B cell (primary cell): ENCODE data around the gene CC2D1B. TPM values are rescaled to one million over a fixed set of nuclear protein-coding genes. Genes with fewer than 3 reads are reported as not detected.

ENCODE experiments used
- ATAC-seq: fragments of 200-7000 bp; cut with Tn5 transposase; one replicate; pipeline ENCODE4 v1.10.0; 2021; ENCODE audit warnings: low read depth, mild to moderate bottlenecking, moderate number of reproducible peaks, moderate library complexity
- CTCF ChIA-PET: fragments of 350-600 bp; sonication (Branson Sonifier 250); formaldehyde crosslinking; loops from one replicate; lab custom pipeline; 2021; ENCODE audit warnings: antibody characterized with exemption, inconsistent platforms; lab: Charles Lee
- POLR2A ChIA-PET: fragments of 350-600 bp; sonication (Branson Sonifier 250); formaldehyde crosslinking; loops from one replicate; lab custom pipeline; 2021; ENCODE audit warnings: antibody characterized with exemption; lab: Charles Lee
- DNase-seq: peaks from one replicate; pipeline ENCODE4 v3.0.0; 2013
- H2AFZ ChIP-seq: 2 replicates; pipeline ENCODE4 v1.6.1; 2012; ENCODE audit warnings: mild to moderate bottlenecking, low read depth, low read length; ENCODE audit not compliant: insufficient read depth, poor library complexity, severe bottlenecking
- H3K27ac ChIP-seq, 2 donors: 1 replicate in 1 of 2; 2 replicates in 1 of 2; pipeline ENCODE4 v1.5.1; 2012 to 2013; ENCODE audit warnings: low read length in 2 of 2, mild to moderate bottlenecking in 2 of 2, moderate library complexity in 1 of 2
- H3K27me3 ChIP-seq, 4 experiments: fragments of 200-600 bp in 1 of 4; sonication (generic) in 1 of 4; replicated peaks in 1 of 4; 1 replicate in 2 of 4; 2 replicates in 2 of 4; pipeline versions ENCODE4 v1.6.1 to v1.7.0; 2013 to 2016; ENCODE audit warnings: low read length in 3 of 4, mild to moderate bottlenecking in 2 of 4, mixed read lengths in 1 of 4, moderate library complexity in 1 of 4; ENCODE audit not compliant: insufficient read depth in 4 of 4, control insufficient read depth in 3 of 4; ENCODE audit errors: control extremely low read depth in 1 of 4
- H3K36me3 ChIP-seq, 2 experiments: replicated peaks in 1 of 2; 1 replicate in 1 of 2; 2 replicates in 1 of 2; pipeline versions ENCODE4 v1.6.1 to v1.7.1; 2013; ENCODE audit warnings: low read length in 1 of 2; ENCODE audit not compliant: insufficient read depth in 2 of 2, control insufficient read depth in 1 of 2; ENCODE audit errors: control extremely low read depth in 1 of 2, extremely low read depth in 1 of 2
- H3K4me1 ChIP-seq, 2 donors: fragments of 200-600 bp in 1 of 2; sonication (generic) in 1 of 2; 1 replicate in 1 of 2; 2 replicates in 1 of 2; pipeline versions ENCODE4 v1.5.1 to v1.6.1; 2013 to 2017; ENCODE audit warnings: low read length in 2 of 2; ENCODE audit not compliant: control insufficient read depth in 2 of 2, insufficient read depth in 2 of 2
- H3K4me2 ChIP-seq: replicated peaks from 2 replicates; pipeline ENCODE3; 2012; ENCODE audit warnings: mild to moderate bottlenecking, low read depth, low read length; ENCODE audit not compliant: poor library complexity, severe bottlenecking
- H3K4me3 ChIP-seq, 5 experiments: fragments of 200-600 bp in 1 of 5; sonication (generic) in 1 of 5; 1 replicate in 3 of 5; 2 replicates in 2 of 5; pipeline versions ENCODE4 v1.5.1 to v1.7.0; 2011 to 2016; ENCODE audit warnings: low read length in 4 of 5, mild to moderate bottlenecking in 4 of 5, low read depth in 2 of 5, control low read depth in 1 of 5, moderate library complexity in 1 of 5; ENCODE audit not compliant: insufficient read depth in 1 of 5; ENCODE audit errors: control extremely low read depth in 1 of 5, extremely low read depth in 1 of 5
- H3K79me2 ChIP-seq: fragments of 200-600 bp; sonication (generic); one replicate; pipeline ENCODE4 v1.6.0; 2016; ENCODE audit warnings: low read length; ENCODE audit not compliant: control insufficient read depth, insufficient read depth
- H3K9ac ChIP-seq: fragments of 200-600 bp; sonication (generic); 2 replicates; pipeline ENCODE4 v1.6.1; 2017; ENCODE audit warnings: mild to moderate bottlenecking, low read length, moderate library complexity
- H3K9me3 ChIP-seq, 3 donors: one replicate each; pipeline versions ENCODE4 v1.6.1 to v1.7.1; 2013; ENCODE audit warnings: low read length in 2 of 3; ENCODE audit not compliant: control insufficient read depth in 2 of 3, insufficient read depth in 1 of 3; ENCODE audit errors: control extremely low read depth in 1 of 3
- H4K20me1 ChIP-seq: 2 replicates; pipeline ENCODE4 v1.6.0; 2012; ENCODE audit warnings: mild to moderate bottlenecking, low read length; ENCODE audit not compliant: insufficient read depth, control insufficient read depth, poor library complexity, severe bottlenecking
- H3K27ac Mint-ChIP-seq: one replicate; pipeline ENCODE4 v1.8.0; 2021; ENCODE audit warnings: mixed read lengths
- H3K27me3 Mint-ChIP-seq: one replicate; pipeline ENCODE4 v1.8.0; 2021; ENCODE audit warnings: mixed read lengths
- H3K4me1 Mint-ChIP-seq: one replicate; pipeline ENCODE4 v1.8.0; 2021; ENCODE audit warnings: mixed read lengths
- H3K4me3 Mint-ChIP-seq: one replicate; pipeline ENCODE4 v1.8.0; 2021; ENCODE audit warnings: mixed read lengths
- H3K9me3 Mint-ChIP-seq: one replicate; pipeline ENCODE4 v1.8.0; 2022; ENCODE audit warnings: mixed read lengths; ENCODE audit not compliant: insufficient read depth
- CTCF ChIP-seq: fragments of 200-600 bp; IDR thresholded peaks from one replicate; pipeline ENCODE4 v1.8.0; 2022; ENCODE audit warnings: antibody characterized with exemption, mild to moderate bottlenecking
- EZH2 ChIP-seq: IDR thresholded peaks from 2 replicates; pipeline ENCODE4 v1.6.1; 2012; ENCODE audit warnings: borderline replicate concordance, low read depth, mild to moderate bottlenecking, moderate library complexity, low read length; ENCODE audit not compliant: insufficient read depth, poor library complexity, severe bottlenecking
- WGBS: methylation state at CpG from one replicate; pipeline ENCODE4 v1.1.5; 2013; ENCODE audit warnings: missing lambda C conversion rate; ENCODE audit not compliant: insufficient coverage; 5-methylcytosine and 5-hydroxymethylcytosine counted together
- intact Hi-C: fragments of 100-400 bp; cut with micrococcal nuclease; formaldehyde crosslinking; loops from one replicate; pipeline ENCODE4 v1.10.0; 2022
- polyA plus RNA-seq: library from polyadenylated mRNA; depleted of rRNA; stranded (reverse); fragments of >200 nt; gene quantifications from 2 replicates; pipeline ENCODE4 v1.2.3, GENCODE V29; 2012
- total RNA-seq, 2 donors: library from RNA; stranded (reverse); fragments of 120-200 nt in 1 of 2; gene quantifications; 1 replicate in 1 of 2; 2 replicates in 1 of 2; pipeline versions ENCODE4 v1.2.3 to v1.2.4, GENCODE V29; 2013 to 2022

CC2D1B gene
- total and polyA plus RNA-seq, 2 donors (not counting 1 experiment from before 2014, with no cell fraction given) = 28.9 to 79.7 TPM

DNA sequence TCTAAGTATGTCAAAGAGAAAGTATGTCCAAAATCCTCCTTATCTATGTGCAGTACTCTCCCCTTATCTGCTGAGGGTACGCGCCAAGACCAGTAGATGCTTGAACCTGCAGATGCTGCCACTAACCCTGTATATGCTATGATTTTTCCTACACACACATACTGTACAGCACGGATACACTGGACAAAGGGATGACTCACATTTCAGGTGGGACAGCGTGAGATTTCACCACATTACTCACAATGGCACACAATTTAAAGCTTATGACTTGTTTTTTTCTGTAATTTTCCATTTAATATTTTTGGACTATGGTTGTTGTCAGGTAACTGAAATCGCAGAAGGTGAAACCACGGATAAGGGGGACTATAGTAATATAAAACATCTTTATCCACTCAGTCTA is 34.1 kb upstream of the CC2D1B start:
- H3K4me3 Mint-ChIP-seq = no peak overlapping the region
- H3K27me3 Mint-ChIP-seq = no peaks in the 10 kb centered on the region
- DNase-seq = no peak
- 100% methylated on average over 2 of the region's 6 CpGs for WGBS
- H3K4me1 ChIP-seq = peaks cover 8 to 15% of the 10 kb centered on the region in 2 donors
- TF ChIP-seq EZH2 (no peak), CTCF (no peak)
- H2AFZ ChIP-seq = no peak overlapping the region
- peaks cover 18% of the 10 kb centered on the region for H3K4me1 Mint-ChIP-seq
- H3K4me2 ChIP-seq = no peak overlapping the region
- no peaks in the 10 kb centered on the region for H4K20me1 ChIP-seq
- ATAC-seq = no peak
- H3K36me3 ChIP-seq = no peaks in the 10 kb centered on the region
- H3K79me2 ChIP-seq = peaks cover 23% of the 10 kb centered on the region
- intact Hi-C loops = loop anchor here (10.0 kb wide), 1 partner anchor 525 kb away; the partner anchor contains the start of genes ECHDC2 and SCP2
- H3K9me3 ChIP-seq = no peaks in the 10 kb centered on the region
- H3K9me3 Mint-ChIP-seq = no peaks in the 10 kb centered on the region
- H3K27ac ChIP-seq = no peak overlapping the region
- H3K4me3 ChIP-seq = no peak overlapping the region
- H3K27me3 ChIP-seq = no peaks in the 10 kb centered on the region
- H3K9ac ChIP-seq = no peak overlapping the region
- no peak overlapping the region for H3K27ac Mint-ChIP-seq
- ChIA-PET CTCF (interaction anchor here (0.6 kb wide), 1 partner anchor 108 kb away, joined by 3 read pairs; no protein-coding TSS in a partner anchor), POLR2A (interaction anchor here (0.7 kb wide), 1 partner anchor 700 kb away, joined by 4 read pairs; no protein-coding TSS in a partner anchor)

DNA sequence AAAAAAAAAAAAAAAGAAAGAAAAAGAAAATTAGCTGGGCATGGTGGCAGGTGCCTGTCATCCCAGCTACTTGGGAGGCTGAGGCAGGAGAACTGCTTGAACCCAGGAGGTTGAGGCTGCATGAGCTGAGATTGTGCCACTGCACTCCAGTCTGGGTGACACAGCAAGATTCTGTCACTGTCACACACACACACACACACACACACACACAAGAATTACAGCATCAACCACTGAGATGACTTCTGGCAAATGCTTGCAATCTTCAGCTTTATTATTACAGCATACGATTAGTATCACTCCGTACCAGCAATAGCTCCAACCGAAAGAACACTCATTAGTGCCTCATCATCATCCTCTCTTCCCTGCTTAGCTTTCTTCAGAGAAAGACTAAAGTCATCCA is 33.6 kb upstream of the CC2D1B start:
- H3K27ac ChIP-seq = no peak overlapping the region
- H3K27me3 ChIP-seq = no peaks in the 10 kb centered on the region
- intact Hi-C loops = loop anchor here (10.0 kb wide), 1 partner anchor 525 kb away; the partner anchor contains the start of genes ECHDC2 and SCP2
- no peak overlapping the region for H3K4me2 ChIP-seq
- H3K9ac ChIP-seq = no peak overlapping the region
- POLR2A ChIA-PET = interaction anchor here (0.7 kb wide), 1 partner anchor 700 kb away, joined by 4 read pairs; no protein-coding TSS in a partner anchor
- Mint-ChIP-seq H3K27ac (no peak overlapping the region), H3K4me3 (no peak overlapping the region), H3K9me3 (no peaks in the 10 kb centered on the region), H3K27me3 (no peaks in the 10 kb centered on the region), H3K4me1 (peaks cover 13% of the 10 kb centered on the region)
- ATAC-seq = no peak
- H3K4me3 ChIP-seq = no peak overlapping the region
- H3K9me3 ChIP-seq = no peaks in the 10 kb centered on the region
- no peaks in the 10 kb centered on the region for H4K20me1 ChIP-seq
- no peak for DNase-seq
- CTCF ChIA-PET = interaction anchor here (0.6 to 0.7 kb wide), 2 partner anchors 107 to 362 kb away, joined by 3 to 4 read pairs; no protein-coding TSS in a partner anchor
- peaks cover 18% of the 10 kb centered on the region for H3K79me2 ChIP-seq
- WGBS = 100% methylated on average over 3 of the region's 3 CpGs
- H2AFZ ChIP-seq = no peak overlapping the region
- peaks cover 6 to 12% of the 10 kb centered on the region in 2 donors for H3K4me1 ChIP-seq
- no peaks in the 10 kb centered on the region for H3K36me3 ChIP-seq
- no peak for TF ChIP-seq CTCF
- TF ChIP-seq EZH2 = no peak
